ENCODE results near the gene SLC27A4. TPM values are rescaled to one million over a fixed set of nuclear protein-coding genes. Genes with fewer than 3 reads are reported as not detected.
A peak's percentile ranks its signal among the peaks of the same experiment; 100 is the strongest.

Gene SLC27A4
- total RNA-seq, 4 donors from 2014 or later, result 13.2 to 25.4 (median 16.1) TPM

DNA sequence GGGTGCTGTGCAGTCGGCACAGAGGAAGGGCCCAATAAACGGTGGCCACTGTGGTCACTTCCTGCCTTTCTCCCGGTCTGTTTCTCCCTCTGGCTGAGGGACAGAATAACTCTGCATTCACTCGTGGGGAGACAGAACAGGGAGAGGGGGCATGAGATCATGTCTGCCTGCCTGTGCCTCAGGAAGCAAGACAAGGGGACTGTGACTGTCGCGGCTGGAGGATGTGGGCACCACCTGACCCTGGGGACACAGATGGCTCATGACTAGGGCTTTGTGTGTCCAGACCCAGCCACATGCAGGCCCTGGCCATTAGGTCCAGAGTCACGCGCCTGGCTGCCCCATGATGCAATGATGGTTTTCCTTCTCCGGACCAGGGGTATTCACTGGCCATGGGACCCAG is 23.9 kb upstream of the SLC27A4 start:
- TF ChIP-seq, protein P1, sequence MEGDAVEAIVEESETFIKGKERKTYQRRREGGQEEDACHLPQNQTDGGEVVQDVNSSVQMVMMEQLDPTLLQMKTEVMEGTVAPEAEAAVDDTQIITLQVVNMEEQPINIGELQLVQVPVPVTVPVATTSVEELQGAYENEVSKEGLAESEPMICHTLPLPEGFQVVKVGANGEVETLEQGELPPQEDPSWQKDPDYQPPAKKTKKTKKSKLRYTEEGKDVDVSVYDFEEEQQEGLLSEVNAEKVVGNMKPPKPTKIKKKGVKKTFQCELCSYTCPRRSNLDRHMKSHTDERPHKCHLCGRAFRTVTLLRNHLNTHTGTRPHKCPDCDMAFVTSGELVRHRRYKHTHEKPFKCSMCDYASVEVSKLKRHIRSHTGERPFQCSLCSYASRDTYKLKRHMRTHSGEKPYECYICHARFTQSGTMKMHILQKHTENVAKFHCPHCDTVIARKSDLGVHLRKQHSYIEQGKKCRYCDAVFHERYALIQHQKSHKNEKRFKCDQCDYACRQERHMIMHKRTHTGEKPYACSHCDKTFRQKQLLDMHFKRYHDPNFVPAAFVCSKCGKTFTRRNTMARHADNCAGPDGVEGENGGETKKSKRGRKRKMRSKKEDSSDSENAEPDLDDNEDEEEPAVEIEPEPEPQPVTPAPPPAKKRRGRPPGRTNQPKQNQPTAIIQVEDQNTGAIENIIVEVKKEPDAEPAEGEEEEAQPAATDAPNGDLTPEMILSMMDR (IDR thresholded peaks at IDR 0.05), result no peak
- DNase-seq (ENCODE audit: low spot score), result no peak
- no peak for ATAC-seq (ENCODE audit: low FRiP score)

GRCh38 chr9:128317629-128318028 is 22.7 kb upstream of the SLC27A4 start:
- no peak for DNase-seq (ENCODE audit: low spot score)
- TF ChIP-seq, protein P1 (IDR thresholded peaks at IDR 0.05), result no peak
- no peak for ATAC-seq (ENCODE audit: low FRiP score)

GRCh38 chr9:128321343-128321742 is 19.0 kb upstream of the SLC27A4 start:
- no peak for DNase-seq (ENCODE audit: low spot score)
- ATAC-seq (ENCODE audit: low FRiP score), result no peak
- TF ChIP-seq, protein P1 (IDR thresholded peaks at IDR 0.05), result no peak

GRCh38 chr9:128321879-128322403 is 18.4 kb upstream of the SLC27A4 start:
- TF ChIP-seq, protein P1 (IDR thresholded peaks at IDR 0.05), result no peak
- DNase-seq (ENCODE audit: low spot score) (no peak), ATAC-seq (ENCODE audit: low FRiP score) (no peak)

DNA sequence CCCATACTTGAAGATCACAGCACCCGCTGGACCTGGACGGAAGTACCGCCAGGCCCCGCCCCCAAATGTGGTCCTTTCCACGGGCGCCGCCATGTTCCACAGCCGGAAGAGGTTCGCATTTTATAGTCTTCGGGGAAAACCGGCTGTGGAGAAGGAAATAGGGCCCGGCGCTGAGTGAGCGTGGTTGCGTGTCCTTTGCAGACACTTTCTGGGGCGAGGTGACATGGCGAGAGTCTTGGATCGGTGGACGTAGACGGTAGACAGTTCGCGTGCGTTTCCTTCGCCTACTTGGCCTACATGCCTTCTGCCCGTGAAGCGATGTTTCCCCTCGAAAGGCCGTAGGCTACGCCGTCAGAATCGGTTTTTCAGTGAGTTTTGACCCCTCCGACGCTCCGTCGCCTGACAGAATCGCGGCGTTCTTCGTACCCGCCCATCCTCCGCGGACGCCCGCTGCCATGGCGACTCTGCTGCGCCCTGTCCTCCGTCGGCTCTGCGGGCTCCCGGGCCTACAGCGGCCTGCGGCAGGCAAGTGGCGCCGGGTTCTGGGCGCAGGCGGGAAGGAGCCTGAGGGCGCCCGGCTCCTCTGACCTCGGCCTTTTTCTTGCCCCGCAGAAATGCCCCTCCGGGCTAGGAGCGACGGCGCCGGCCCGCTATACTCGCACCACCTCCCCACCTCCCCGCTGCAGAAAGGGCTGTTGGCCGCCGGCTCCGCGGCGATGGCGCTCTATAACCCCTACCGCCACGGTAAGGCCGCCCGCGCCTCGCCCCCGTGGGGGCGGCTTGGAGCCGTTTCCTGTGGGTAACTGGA is 17.7 kb upstream of the SLC27A4 start, which contains the start of the genes COQ4 and TRUB2:
TSS of gene COQ4 (plus strand) at position 436 of the 808 bp plus-strand sequence. CDS start at position 456, 20 bp downstream.
TSS of gene TRUB2 (minus strand) at position 44 of the 808 bp plus-strand sequence. CDS start at position 5, 39 bp downstream.
- TF ChIP-seq, protein P1 (IDR thresholded peaks at IDR 0.05), result no peak
- peak; percentile 96 for ATAC-seq (ENCODE audit: low FRiP score)
- DNase-seq (ENCODE audit: low spot score), result peak; percentile 64

DNA sequence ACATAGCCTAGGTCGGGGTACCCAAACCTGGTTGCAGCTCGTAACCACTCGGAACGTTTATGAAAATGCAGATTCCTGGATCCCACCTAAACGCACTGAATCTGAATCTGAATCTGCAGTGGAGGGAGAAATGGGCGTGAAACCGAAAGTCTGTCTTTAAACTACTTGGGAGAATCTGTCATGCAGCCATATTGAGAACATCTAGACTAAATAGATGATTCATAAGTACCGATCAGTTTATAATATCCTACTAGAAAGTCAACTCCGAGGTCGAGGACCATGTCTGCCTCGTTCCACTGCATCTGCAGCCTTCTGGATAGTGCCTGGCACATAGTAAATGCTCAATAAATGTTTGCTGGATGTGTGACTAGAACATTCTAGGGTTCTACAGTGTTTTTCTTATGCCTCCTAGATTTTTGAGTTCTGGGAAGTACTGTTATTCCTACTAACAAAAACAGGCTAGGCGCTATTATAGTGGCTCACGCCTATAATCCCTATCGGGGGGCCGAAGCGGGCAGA is 17.1 kb upstream of the SLC27A4 start:
- DNase-seq (ENCODE audit: low spot score) (no peak), ATAC-seq (ENCODE audit: low FRiP score) (no peak)
- TF ChIP-seq, protein P1 (IDR thresholded peaks at IDR 0.05), result no peak

Measured in omental fat pad (tissue), 4 donors.